Measurements from ENCODE around the gene ALG1L2.
"Not testable (repeated sequence)": the region's sequence is repeated elsewhere in the genome, so short reads cannot be mapped to it uniquely, and the experiment has no call there.

DNA sequence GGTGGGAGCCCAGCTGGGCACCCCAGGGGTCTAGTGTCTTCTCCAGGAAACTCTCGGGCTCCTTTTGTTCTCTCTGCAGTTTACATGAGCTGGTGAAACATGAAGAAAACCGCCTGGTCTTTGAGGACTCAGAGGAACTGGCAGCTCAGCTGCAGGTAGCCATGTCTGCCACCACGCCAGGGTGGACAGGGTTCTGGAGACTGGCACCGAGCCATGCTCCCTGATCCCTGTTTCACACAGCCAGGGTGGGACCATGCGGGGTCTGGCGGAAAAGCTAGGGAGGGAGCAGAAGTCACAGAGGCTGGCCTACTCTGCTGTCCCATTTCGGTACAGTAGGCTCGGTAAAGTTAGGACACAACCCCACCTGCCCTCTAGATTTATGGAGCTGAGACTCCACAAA is 15.5 kb downstream of the ALG1L2 start:
- TF ChIP-seq, protein P1, sequence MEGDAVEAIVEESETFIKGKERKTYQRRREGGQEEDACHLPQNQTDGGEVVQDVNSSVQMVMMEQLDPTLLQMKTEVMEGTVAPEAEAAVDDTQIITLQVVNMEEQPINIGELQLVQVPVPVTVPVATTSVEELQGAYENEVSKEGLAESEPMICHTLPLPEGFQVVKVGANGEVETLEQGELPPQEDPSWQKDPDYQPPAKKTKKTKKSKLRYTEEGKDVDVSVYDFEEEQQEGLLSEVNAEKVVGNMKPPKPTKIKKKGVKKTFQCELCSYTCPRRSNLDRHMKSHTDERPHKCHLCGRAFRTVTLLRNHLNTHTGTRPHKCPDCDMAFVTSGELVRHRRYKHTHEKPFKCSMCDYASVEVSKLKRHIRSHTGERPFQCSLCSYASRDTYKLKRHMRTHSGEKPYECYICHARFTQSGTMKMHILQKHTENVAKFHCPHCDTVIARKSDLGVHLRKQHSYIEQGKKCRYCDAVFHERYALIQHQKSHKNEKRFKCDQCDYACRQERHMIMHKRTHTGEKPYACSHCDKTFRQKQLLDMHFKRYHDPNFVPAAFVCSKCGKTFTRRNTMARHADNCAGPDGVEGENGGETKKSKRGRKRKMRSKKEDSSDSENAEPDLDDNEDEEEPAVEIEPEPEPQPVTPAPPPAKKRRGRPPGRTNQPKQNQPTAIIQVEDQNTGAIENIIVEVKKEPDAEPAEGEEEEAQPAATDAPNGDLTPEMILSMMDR (IDR thresholded peaks at IDR 0.05), result not testable (repeated sequence)
- TF ChIP-seq EZH2phosphoT487 (IDR thresholded peaks at IDR 0.05; ENCODE audit: borderline replicate concordance, low read depth); YY1 (IDR thresholded peaks at IDR 0.05; ENCODE audit: low read depth); POLR2AphosphoS5 (IDR thresholded peaks at IDR 0.05; ENCODE audit: low read depth, low read length); MAX (IDR thresholded peaks at IDR 0.05; ENCODE audit: low read depth); FOXJ3 (CRISPR knock-in tag; IDR thresholded peaks at IDR 0.05); SIN3A (IDR thresholded peaks at IDR 0.05; ENCODE audit: borderline replicate concordance, low read depth, low read length); GABPA (IDR thresholded peaks at IDR 0.05; ENCODE audit: low read depth); RAD21 (IDR thresholded peaks at IDR 0.05; ENCODE audit: low read length): not testable (repeated sequence)

Data from SK-N-SH (cell line).